Lower leg skin (tissue), 4 donors: Measurements from ENCODE around the gene DPCD. TPM values are rescaled to one million over a fixed set of nuclear protein-coding genes. Genes with fewer than 3 reads are reported as not detected.

Experiments used
- DNase-seq, 2 donors: peaks; one replicate each; pipeline ENCODE4 v3.0.0-alpha.2; 2019; ENCODE audit warnings: low spot score in 2 of 2
- H3K4me3 ChIP-seq: fragments of 200-600 bp; sonication (generic); 2 replicates; pipeline ENCODE4 v1.5.1; 2017; ENCODE audit warnings: mild to moderate bottlenecking, low read depth; ENCODE audit not compliant: poor library complexity, severe bottlenecking
- POLR2A ChIP-seq, 2 donors: fragments of 450-650 bp; IDR thresholded peaks; one replicate each; pipeline ENCODE4 v1.6.1; 2016 to 2017; ENCODE audit warnings: antibody characterized with exemption in 2 of 2, mild to moderate bottlenecking in 1 of 2, moderate library complexity in 1 of 2
- WGBS, 2 donors: methylation state at CpG; one replicate each; pipeline ENCODE4 v1.1.5; 2018; 5-methylcytosine and 5-hydroxymethylcytosine counted together
- intact Hi-C: fragments of 100-400 bp; cut with DNase I; formaldehyde crosslinking; loops from one replicate; pipeline ENCODE4 v1.15.0; 2023; ENCODE audit warnings: low total_unique reads
- total RNA-seq, 4 donors: library from RNA; depleted of rRNA; stranded (reverse); fragments of >200 nt; gene quantifications; one replicate each; pipeline ENCODE4 v1.1.0, GENCODE V29; 2016
- TF ChIP-seq, protein P1 (sequence below), 3 donors: fragments of 450-650 bp; IDR thresholded peaks; one replicate each; pipeline ENCODE4 v1.5.1; 2016; ENCODE audit warnings: antibody characterized with exemption in 3 of 3, mild to moderate bottlenecking in 3 of 3, moderate library complexity in 2 of 3

Gene DPCD
- total RNA-seq, 4 donors from 2014 or later, result 9.6 to 18.4 (median 11.4) TPM

DNA sequence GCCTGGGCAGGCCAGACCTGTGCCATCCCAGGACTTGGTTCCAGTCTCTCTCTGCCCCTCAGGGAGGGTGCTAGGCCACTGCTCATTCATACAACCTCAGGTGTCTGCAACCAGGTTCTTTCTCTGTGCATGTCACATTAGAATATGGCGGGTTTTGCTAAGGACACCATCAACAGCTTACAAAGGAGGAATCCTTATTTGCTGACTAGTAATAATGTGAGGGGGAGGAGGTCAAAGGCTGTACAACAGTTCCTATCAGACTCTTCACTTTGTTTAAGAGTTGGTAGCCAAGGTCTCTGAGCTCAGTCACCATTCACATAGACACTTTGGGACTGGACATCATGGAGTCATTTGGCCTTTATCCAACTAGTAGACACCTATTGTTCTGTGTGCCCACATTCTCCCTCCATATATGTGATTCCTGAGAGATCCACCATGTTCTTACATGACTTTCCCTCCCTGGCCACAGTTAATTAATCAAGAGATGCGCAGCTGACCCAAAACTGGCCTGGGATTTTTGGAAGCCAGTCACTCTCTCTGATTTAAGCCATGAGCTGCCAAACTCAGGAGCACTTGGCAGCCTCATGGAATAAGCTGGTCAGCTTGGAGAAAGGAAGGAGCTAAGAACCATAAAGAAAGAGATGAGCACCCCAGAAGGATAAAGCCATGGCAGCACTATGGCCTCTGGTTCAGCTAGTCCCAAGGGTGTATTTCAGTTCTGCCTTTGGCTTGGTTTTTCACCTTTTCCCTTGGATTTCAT is 51.2 kb downstream of the DPCD start:
- H3K4me3 ChIP-seq, result no peak overlapping the region
- intact Hi-C loops, result no loop called here
- peak in 1 of 2 donors; percentile 42 for DNase-seq
- 90 to 100% methylated on average over 2 of the region's 2 CpGs for WGBS, 2 donors
- no peak for TF ChIP-seq POLR2A (IDR thresholded peaks at IDR 0.05)
- TF ChIP-seq, protein P1, sequence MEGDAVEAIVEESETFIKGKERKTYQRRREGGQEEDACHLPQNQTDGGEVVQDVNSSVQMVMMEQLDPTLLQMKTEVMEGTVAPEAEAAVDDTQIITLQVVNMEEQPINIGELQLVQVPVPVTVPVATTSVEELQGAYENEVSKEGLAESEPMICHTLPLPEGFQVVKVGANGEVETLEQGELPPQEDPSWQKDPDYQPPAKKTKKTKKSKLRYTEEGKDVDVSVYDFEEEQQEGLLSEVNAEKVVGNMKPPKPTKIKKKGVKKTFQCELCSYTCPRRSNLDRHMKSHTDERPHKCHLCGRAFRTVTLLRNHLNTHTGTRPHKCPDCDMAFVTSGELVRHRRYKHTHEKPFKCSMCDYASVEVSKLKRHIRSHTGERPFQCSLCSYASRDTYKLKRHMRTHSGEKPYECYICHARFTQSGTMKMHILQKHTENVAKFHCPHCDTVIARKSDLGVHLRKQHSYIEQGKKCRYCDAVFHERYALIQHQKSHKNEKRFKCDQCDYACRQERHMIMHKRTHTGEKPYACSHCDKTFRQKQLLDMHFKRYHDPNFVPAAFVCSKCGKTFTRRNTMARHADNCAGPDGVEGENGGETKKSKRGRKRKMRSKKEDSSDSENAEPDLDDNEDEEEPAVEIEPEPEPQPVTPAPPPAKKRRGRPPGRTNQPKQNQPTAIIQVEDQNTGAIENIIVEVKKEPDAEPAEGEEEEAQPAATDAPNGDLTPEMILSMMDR (IDR thresholded peaks at IDR 0.05), result no peak

DNA sequence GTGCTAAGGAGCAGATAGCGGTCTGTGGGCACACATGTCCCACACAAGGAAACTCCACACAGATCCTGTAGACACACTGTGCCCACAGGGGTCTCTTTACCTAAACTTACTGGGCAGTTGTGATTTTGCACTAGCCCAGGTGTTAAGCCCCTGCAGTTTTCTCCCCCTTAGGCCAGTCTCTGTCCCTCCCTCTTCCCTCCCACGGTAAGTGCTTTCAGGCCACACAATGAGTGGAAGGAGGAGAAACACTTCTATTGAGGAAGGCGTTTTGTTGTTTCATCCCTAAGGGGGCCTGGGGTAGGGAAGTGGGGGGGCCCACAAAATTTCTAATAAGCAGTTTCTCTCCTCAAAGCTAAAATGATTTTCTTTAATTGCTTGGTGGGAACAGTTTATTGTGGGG is 55.4 kb downstream of the DPCD start:
- H3K4me3 ChIP-seq, result no peak overlapping the region
- intact Hi-C loops, result no loop called here
- WGBS, 2 donors, result 82 to 83% methylated on average over 3 of the region's 3 CpGs
- no peak for DNase-seq
- TF ChIP-seq POLR2A (IDR thresholded peaks at IDR 0.05), result no peak
- TF ChIP-seq, protein P1 (IDR thresholded peaks at IDR 0.05), result no peak

DNA sequence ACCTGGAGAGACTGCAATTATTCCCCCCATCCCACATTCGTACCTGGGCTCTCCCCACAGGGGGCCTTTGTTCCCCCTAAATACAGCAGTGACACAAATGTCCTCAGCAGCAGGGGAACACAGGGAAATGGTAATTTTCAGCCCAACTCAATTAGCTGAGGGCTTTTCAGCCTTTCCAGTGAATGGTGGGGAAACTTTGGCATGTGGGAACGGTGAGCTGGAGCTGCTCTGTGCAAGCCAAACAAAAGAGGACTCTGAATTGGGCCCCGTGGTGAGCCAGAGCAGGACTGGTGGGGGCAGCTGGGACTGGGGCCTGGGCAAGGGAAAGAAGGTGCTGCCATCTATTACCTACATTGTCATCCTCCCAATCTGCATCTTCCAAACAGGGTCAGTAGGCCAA is 55.9 kb downstream of the DPCD start:
- DNase-seq, result no peak
- no peak overlapping the region for H3K4me3 ChIP-seq
- intact Hi-C loops, result no loop called here
- WGBS, 2 donors, result 70 to 83% methylated on average over 3 of the region's 3 CpGs
- TF ChIP-seq POLR2A (IDR thresholded peaks at IDR 0.05), result no peak
- TF ChIP-seq, protein P1 (IDR thresholded peaks at IDR 0.05), result no peak

DNA sequence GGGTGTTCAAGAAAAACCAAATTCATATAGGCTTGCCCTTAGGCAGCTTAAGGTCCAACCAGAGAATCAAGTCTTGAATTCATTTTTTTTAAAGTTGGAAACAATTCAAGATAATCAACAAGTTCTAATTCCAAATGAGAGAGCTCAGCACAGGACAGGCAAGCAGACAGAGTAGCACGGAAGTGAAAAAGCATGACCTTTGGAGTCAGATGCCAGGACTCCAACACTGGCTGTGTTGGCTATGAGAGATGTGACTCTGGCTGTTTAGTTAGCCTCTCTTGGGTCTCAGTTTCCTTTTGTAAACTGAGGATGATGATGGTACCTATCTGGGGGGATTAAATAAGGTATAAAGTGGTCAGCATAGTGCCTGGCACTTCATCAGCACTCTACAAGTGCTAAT is 57.5 kb downstream of the DPCD start:
- 81 to 83% methylated on average over 1 of the region's 1 CpG for WGBS, 2 donors
- no peak for TF ChIP-seq POLR2A (IDR thresholded peaks at IDR 0.05)
- TF ChIP-seq, protein P1 (IDR thresholded peaks at IDR 0.05), result no peak
- intact Hi-C loops, result no loop called here
- no peak for DNase-seq
- H3K4me3 ChIP-seq, result no peak overlapping the region

DNA sequence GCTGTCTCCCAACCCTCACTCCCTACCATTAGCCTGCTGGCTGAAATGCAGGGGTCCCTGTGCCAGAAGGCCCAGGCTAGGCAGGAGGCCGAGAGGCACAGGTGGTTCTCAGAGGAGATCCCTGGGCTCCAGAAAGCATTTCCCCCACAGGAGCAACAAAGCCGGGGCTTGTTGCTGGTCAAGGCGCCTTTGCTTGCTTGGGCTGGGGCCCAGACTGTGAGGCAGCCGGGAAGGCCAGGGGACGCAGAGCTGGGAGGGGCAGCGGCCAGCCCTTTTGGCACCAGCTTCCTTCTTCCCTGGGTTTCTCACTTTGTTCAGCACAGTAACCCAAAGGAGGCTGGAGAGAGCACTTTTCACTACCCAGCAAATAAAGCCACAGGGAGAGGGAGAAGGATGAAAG is 58.2 kb downstream of the DPCD start:
- H3K4me3 ChIP-seq, result no peak overlapping the region
- no peak for DNase-seq
- no peak for TF ChIP-seq POLR2A (IDR thresholded peaks at IDR 0.05)
- TF ChIP-seq, protein P1 (IDR thresholded peaks at IDR 0.05), result no peak
- intact Hi-C loops, result no loop called here
- 75 to 77% methylated on average over 6 of the region's 6 CpGs for WGBS, 2 donors

DNA sequence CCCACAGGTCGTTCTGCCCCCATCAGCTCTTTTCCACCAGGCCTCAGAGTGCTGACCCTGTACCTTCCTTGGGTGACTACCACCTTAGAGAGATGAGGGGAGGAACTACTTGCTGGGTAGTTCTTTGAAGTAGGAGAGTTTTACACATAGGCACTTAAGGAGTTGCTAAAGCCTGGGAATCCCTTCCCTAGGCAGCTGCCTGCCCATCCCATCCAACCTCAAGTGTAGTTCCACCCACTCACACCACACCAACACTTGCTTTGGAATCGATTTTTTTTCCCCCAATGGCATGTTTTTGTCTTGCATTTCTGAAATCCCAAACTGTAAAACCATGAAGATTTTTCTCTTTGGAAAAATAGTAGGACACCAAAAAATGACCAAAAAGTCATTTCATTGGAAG is 59.1 kb downstream of the DPCD start:
- DNase-seq, result no peak
- TF ChIP-seq POLR2A (IDR thresholded peaks at IDR 0.05), result no peak
- TF ChIP-seq, protein P1 (IDR thresholded peaks at IDR 0.05), result no peak
- 88 to 91% methylated on average over 2 of the region's 2 CpGs for WGBS, 2 donors
- no peak overlapping the region for H3K4me3 ChIP-seq
- intact Hi-C loops, result no loop called here
